B cell (primary cell): Measurements from ENCODE around the gene KRT4. TPM values are rescaled to one million over a fixed set of nuclear protein-coding genes. Genes with fewer than 3 reads are reported as not detected.

Experiments
- ATAC-seq: fragments of 200-7000 bp; cut with Tn5 transposase; one replicate; pipeline ENCODE4 v1.10.0; 2021; ENCODE audit warnings: low read depth, mild to moderate bottlenecking, moderate number of reproducible peaks, moderate library complexity
- CTCF ChIA-PET: fragments of 350-600 bp; sonication (Branson Sonifier 250); formaldehyde crosslinking; loops from one replicate; lab custom pipeline; 2021; ENCODE audit warnings: antibody characterized with exemption, inconsistent platforms; lab: Charles Lee
- POLR2A ChIA-PET: fragments of 350-600 bp; sonication (Branson Sonifier 250); formaldehyde crosslinking; loops from one replicate; lab custom pipeline; 2021; ENCODE audit warnings: antibody characterized with exemption; lab: Charles Lee
- DNase-seq: peaks from one replicate; pipeline ENCODE4 v3.0.0; 2013
- H2AFZ ChIP-seq: 2 replicates; pipeline ENCODE4 v1.6.1; 2012; ENCODE audit warnings: mild to moderate bottlenecking, low read depth, low read length; ENCODE audit not compliant: insufficient read depth, poor library complexity, severe bottlenecking
- H3K27ac ChIP-seq, 2 donors: 1 replicate in 1 of 2; 2 replicates in 1 of 2; pipeline ENCODE4 v1.5.1; 2012 to 2013; ENCODE audit warnings: low read length in 2 of 2, mild to moderate bottlenecking in 2 of 2, moderate library complexity in 1 of 2
- H3K27me3 ChIP-seq, 4 experiments: fragments of 200-600 bp in 1 of 4; sonication (generic) in 1 of 4; replicated peaks in 1 of 4; 1 replicate in 2 of 4; 2 replicates in 2 of 4; pipeline versions ENCODE4 v1.6.1 to v1.7.0; 2013 to 2016; ENCODE audit warnings: low read length in 3 of 4, mild to moderate bottlenecking in 2 of 4, mixed read lengths in 1 of 4, moderate library complexity in 1 of 4; ENCODE audit not compliant: insufficient read depth in 4 of 4, control insufficient read depth in 3 of 4; ENCODE audit errors: control extremely low read depth in 1 of 4
- H3K36me3 ChIP-seq, 2 experiments: replicated peaks in 1 of 2; 1 replicate in 1 of 2; 2 replicates in 1 of 2; pipeline versions ENCODE4 v1.6.1 to v1.7.1; 2013; ENCODE audit warnings: low read length in 1 of 2; ENCODE audit not compliant: insufficient read depth in 2 of 2, control insufficient read depth in 1 of 2; ENCODE audit errors: control extremely low read depth in 1 of 2, extremely low read depth in 1 of 2
- H3K4me1 ChIP-seq, 2 donors: fragments of 200-600 bp in 1 of 2; sonication (generic) in 1 of 2; 1 replicate in 1 of 2; 2 replicates in 1 of 2; pipeline versions ENCODE4 v1.5.1 to v1.6.1; 2013 to 2017; ENCODE audit warnings: low read length in 2 of 2; ENCODE audit not compliant: control insufficient read depth in 2 of 2, insufficient read depth in 2 of 2
- H3K4me2 ChIP-seq: replicated peaks from 2 replicates; pipeline ENCODE3; 2012; ENCODE audit warnings: mild to moderate bottlenecking, low read depth, low read length; ENCODE audit not compliant: poor library complexity, severe bottlenecking
- H3K4me3 ChIP-seq, 5 experiments: fragments of 200-600 bp in 1 of 5; sonication (generic) in 1 of 5; 1 replicate in 3 of 5; 2 replicates in 2 of 5; pipeline versions ENCODE4 v1.5.1 to v1.7.0; 2011 to 2016; ENCODE audit warnings: low read length in 4 of 5, mild to moderate bottlenecking in 4 of 5, low read depth in 2 of 5, control low read depth in 1 of 5, moderate library complexity in 1 of 5; ENCODE audit not compliant: insufficient read depth in 1 of 5; ENCODE audit errors: control extremely low read depth in 1 of 5, extremely low read depth in 1 of 5
- H3K79me2 ChIP-seq: fragments of 200-600 bp; sonication (generic); one replicate; pipeline ENCODE4 v1.6.0; 2016; ENCODE audit warnings: low read length; ENCODE audit not compliant: control insufficient read depth, insufficient read depth
- H3K9ac ChIP-seq: fragments of 200-600 bp; sonication (generic); 2 replicates; pipeline ENCODE4 v1.6.1; 2017; ENCODE audit warnings: mild to moderate bottlenecking, low read length, moderate library complexity
- H3K9me3 ChIP-seq, 3 donors: one replicate each; pipeline versions ENCODE4 v1.6.1 to v1.7.1; 2013; ENCODE audit warnings: low read length in 2 of 3; ENCODE audit not compliant: control insufficient read depth in 2 of 3, insufficient read depth in 1 of 3; ENCODE audit errors: control extremely low read depth in 1 of 3
- H4K20me1 ChIP-seq: 2 replicates; pipeline ENCODE4 v1.6.0; 2012; ENCODE audit warnings: mild to moderate bottlenecking, low read length; ENCODE audit not compliant: insufficient read depth, control insufficient read depth, poor library complexity, severe bottlenecking
- H3K27ac Mint-ChIP-seq: one replicate; pipeline ENCODE4 v1.8.0; 2021; ENCODE audit warnings: mixed read lengths
- H3K27me3 Mint-ChIP-seq: one replicate; pipeline ENCODE4 v1.8.0; 2021; ENCODE audit warnings: mixed read lengths
- H3K4me1 Mint-ChIP-seq: one replicate; pipeline ENCODE4 v1.8.0; 2021; ENCODE audit warnings: mixed read lengths
- H3K4me3 Mint-ChIP-seq: one replicate; pipeline ENCODE4 v1.8.0; 2021; ENCODE audit warnings: mixed read lengths
- H3K9me3 Mint-ChIP-seq: one replicate; pipeline ENCODE4 v1.8.0; 2022; ENCODE audit warnings: mixed read lengths; ENCODE audit not compliant: insufficient read depth
- EZH2 ChIP-seq: IDR thresholded peaks from 2 replicates; pipeline ENCODE4 v1.6.1; 2012; ENCODE audit warnings: borderline replicate concordance, low read depth, mild to moderate bottlenecking, moderate library complexity, low read length; ENCODE audit not compliant: insufficient read depth, poor library complexity, severe bottlenecking
- WGBS: methylation state at CpG from one replicate; pipeline ENCODE4 v1.1.5; 2013; ENCODE audit warnings: missing lambda C conversion rate; ENCODE audit not compliant: insufficient coverage; 5-methylcytosine and 5-hydroxymethylcytosine counted together
- intact Hi-C: fragments of 100-400 bp; cut with micrococcal nuclease; formaldehyde crosslinking; loops from one replicate; pipeline ENCODE4 v1.10.0; 2022
- polyA plus RNA-seq: library from polyadenylated mRNA; depleted of rRNA; stranded (reverse); fragments of >200 nt; gene quantifications from 2 replicates; pipeline ENCODE4 v1.2.3, GENCODE V29; 2012
- total RNA-seq, 2 donors: library from RNA; stranded (reverse); fragments of 120-200 nt in 1 of 2; gene quantifications; 1 replicate in 1 of 2; 2 replicates in 1 of 2; pipeline versions ENCODE4 v1.2.3 to v1.2.4, GENCODE V29; 2013 to 2022
- TF ChIP-seq, protein P1 (sequence below): fragments of 200-600 bp; IDR thresholded peaks from one replicate; pipeline ENCODE4 v1.8.0; 2022; ENCODE audit warnings: antibody characterized with exemption, mild to moderate bottlenecking

KRT4 gene
- total and polyA plus RNA-seq, 2 donors (not counting 1 experiment from before 2014, with no cell fraction given), result not detected

DNA sequence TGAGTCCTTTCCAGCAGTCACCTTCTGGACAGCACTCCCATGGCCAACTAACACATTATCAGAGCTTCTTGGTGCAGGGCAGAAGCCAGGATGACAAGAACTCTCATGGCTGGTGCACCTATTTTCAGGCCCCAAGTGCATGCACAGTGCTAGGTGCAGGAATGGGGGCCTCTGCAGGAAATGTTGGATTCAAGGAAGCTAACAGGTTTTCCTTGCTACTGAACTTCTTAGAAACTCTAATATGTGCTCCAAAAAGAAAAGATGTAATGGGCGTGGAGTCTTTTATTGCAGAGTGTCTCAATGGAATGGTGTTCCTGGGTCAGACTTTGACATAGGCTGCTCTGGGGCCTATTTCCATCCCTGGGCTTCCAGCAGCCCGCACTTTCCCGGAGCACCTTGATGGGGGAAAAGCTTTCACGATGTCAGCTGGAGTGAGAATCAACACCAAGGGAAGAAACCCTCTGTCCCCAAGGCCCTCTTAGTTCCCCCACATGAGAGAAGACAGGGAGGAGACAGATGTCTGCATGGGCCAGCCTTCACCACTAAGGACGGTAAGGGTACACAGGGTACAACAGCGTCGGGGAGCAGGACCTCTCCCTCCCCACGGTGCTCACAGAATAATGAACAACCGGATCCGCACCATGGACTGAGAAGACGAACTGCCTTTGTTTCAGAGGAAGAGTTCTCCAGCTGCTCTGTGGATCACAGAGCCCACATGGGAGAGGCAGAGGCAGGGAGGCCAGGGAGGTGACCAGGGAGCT, 24.9 kb downstream of the KRT4 start:
- Histone ChIP-seq H3K9me3 (peaks cover 0 to 5% (median 0%) of the 10 kb centered on the region in 3 donors), H4K20me1 (no peaks in the 10 kb centered on the region), H3K4me3 (no peak overlapping the region), H3K27me3 (peaks cover 0 to 13% (median 5%) of the 10 kb centered on the region in 4 experiments), H3K9ac (no peak overlapping the region), H3K36me3 (no peaks in the 10 kb centered on the region), H3K79me2 (no peaks in the 10 kb centered on the region), H2AFZ (no peak overlapping the region), H3K4me2 (no peak overlapping the region), H3K4me1 (no peaks in the 10 kb centered on the region), H3K27ac (no peak overlapping the region)
- CTCF ChIA-PET, result no interaction called here
- no peaks in the 10 kb centered on the region for H3K4me1 Mint-ChIP-seq
- peaks cover 2% of the 10 kb centered on the region for H3K9me3 Mint-ChIP-seq
- ATAC-seq (no peak), DNase-seq (no peak)
- intact Hi-C loops, result no loop called here
- POLR2A ChIA-PET, result no interaction called here
- H3K27me3 Mint-ChIP-seq, result peaks cover 44% of the 10 kb centered on the region
- no peak overlapping the region for H3K4me3 Mint-ChIP-seq
- TF ChIP-seq, protein P1, sequence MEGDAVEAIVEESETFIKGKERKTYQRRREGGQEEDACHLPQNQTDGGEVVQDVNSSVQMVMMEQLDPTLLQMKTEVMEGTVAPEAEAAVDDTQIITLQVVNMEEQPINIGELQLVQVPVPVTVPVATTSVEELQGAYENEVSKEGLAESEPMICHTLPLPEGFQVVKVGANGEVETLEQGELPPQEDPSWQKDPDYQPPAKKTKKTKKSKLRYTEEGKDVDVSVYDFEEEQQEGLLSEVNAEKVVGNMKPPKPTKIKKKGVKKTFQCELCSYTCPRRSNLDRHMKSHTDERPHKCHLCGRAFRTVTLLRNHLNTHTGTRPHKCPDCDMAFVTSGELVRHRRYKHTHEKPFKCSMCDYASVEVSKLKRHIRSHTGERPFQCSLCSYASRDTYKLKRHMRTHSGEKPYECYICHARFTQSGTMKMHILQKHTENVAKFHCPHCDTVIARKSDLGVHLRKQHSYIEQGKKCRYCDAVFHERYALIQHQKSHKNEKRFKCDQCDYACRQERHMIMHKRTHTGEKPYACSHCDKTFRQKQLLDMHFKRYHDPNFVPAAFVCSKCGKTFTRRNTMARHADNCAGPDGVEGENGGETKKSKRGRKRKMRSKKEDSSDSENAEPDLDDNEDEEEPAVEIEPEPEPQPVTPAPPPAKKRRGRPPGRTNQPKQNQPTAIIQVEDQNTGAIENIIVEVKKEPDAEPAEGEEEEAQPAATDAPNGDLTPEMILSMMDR, result no peak
- TF ChIP-seq EZH2, result no peak
- no peak overlapping the region for H3K27ac Mint-ChIP-seq
- 100% methylated on average over 4 of the region's 11 CpGs for WGBS

DNA sequence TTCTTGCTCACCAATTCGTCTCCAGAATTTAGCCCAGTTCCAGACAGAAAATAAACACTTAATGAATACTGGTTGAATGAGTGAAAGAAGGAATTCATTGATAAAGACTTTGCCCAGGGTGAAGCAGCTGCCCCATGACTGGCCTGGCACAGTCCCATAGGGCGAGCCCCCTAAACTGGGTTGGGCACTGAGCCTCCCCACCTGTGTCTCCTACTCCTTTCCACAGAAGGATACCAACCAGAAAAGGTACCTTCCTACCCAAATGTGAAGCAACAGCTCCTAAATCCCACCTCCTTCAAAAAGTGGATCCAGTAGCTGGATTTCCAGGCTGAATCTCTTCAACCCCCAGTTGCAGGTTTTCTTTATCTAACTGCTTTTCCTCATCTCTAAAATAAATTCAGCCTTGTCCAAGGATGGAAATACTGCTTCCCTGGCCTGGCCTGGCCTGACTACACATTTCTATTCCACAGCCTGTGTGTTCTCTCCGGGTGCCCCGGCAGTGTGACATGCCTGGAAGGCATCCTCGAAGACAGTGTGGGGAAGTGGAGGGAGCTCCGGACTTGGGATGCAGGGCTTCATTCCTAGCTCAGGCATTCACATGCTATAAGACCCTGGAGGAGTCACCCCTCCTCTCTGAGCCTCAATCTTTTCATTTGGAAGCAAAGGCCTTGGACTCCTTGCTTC, 25.6 kb downstream of the KRT4 start:
- no peak overlapping the region for H3K4me3 ChIP-seq
- Mint-ChIP-seq H3K4me3 (no peak overlapping the region), H3K4me1 (no peaks in the 10 kb centered on the region), H3K27ac (no peak overlapping the region), H3K27me3 (peaks cover 47% of the 10 kb centered on the region), H3K9me3 (peaks cover 2% of the 10 kb centered on the region)
- TF ChIP-seq, protein P1, result no peak
- no peak for TF ChIP-seq EZH2
- no peaks in the 10 kb centered on the region for H3K79me2 ChIP-seq
- DNase-seq (no peak), ATAC-seq (no peak)
- 67% methylated on average over 1 of the region's 6 CpGs for WGBS
- no peaks in the 10 kb centered on the region for H3K36me3 ChIP-seq
- peaks cover 0 to 5% (median 0%) of the 10 kb centered on the region in 3 donors for H3K9me3 ChIP-seq
- peaks cover 0 to 13% (median 5%) of the 10 kb centered on the region in 4 experiments for H3K27me3 ChIP-seq
- ChIA-PET CTCF (no interaction called here), POLR2A (no interaction called here)
- H4K20me1 ChIP-seq, result no peaks in the 10 kb centered on the region
- no peak overlapping the region for H3K27ac ChIP-seq
- no peak overlapping the region for H3K9ac ChIP-seq
- H2AFZ ChIP-seq, result no peak overlapping the region
- intact Hi-C loops, result no loop called here
- no peaks in the 10 kb centered on the region for H3K4me1 ChIP-seq
- H3K4me2 ChIP-seq, result no peak overlapping the region
